Omental fat pad (tissue), 4 donors: ENCODE data around the gene ATG10. TPM values are rescaled to one million over a fixed set of nuclear protein-coding genes. Genes with fewer than 3 reads are reported as not detected.
"Not testable (repeated sequence)": the region's sequence is repeated elsewhere in the genome, so short reads cannot be mapped to it uniquely, and the experiment has no call there.

Source experiments
- ATAC-seq: fragments of 150-250 bp; one replicate; pipeline ENCODE4 v1.9.1; 2016; ENCODE audit warnings: mild to moderate bottlenecking, moderate library complexity; ENCODE audit not compliant: low FRiP score
- DNase-seq: peaks from one replicate; pipeline ENCODE4 v3.0.0-alpha.2; 2019; ENCODE audit warnings: low spot score
- total RNA-seq, 4 donors: library from RNA; depleted of rRNA; stranded (reverse); fragments of >200 nt; gene quantifications; one replicate each; pipeline ENCODE4 v1.1.0, GENCODE V29; 2016
- TF ChIP-seq, protein P1 (sequence below), 3 donors: fragments of 450-650 bp; IDR thresholded peaks; one replicate each; pipeline ENCODE4 v1.5.1; 2016 to 2017; ENCODE audit warnings: antibody characterized with exemption in 3 of 3, mild to moderate bottlenecking in 3 of 3, moderate library complexity in 2 of 3

ATG10 gene
- total RNA-seq, 4 donors from 2014 or later: 2.4 to 18.4 (median 5.2) TPM

DNA sequence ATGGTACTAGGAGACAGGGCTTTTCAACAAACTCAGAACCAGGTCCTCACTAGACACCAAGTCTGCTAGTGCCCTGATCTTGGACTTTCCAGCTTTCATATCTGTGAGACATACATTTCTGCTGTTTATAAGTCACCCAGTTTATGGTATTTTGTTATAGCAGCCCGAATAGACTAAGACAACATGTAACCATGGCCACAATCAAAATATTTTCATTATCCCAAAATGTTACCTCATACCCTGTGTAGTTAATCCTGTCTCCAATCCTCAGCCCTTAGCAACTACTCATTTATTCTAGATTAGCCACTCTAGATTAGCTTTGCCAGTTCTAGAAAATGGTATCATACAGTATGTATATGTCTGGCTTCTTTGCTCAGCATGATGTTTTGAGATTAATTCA is 6.3 kb upstream of the ATG10 start:
- TF ChIP-seq, protein P1, sequence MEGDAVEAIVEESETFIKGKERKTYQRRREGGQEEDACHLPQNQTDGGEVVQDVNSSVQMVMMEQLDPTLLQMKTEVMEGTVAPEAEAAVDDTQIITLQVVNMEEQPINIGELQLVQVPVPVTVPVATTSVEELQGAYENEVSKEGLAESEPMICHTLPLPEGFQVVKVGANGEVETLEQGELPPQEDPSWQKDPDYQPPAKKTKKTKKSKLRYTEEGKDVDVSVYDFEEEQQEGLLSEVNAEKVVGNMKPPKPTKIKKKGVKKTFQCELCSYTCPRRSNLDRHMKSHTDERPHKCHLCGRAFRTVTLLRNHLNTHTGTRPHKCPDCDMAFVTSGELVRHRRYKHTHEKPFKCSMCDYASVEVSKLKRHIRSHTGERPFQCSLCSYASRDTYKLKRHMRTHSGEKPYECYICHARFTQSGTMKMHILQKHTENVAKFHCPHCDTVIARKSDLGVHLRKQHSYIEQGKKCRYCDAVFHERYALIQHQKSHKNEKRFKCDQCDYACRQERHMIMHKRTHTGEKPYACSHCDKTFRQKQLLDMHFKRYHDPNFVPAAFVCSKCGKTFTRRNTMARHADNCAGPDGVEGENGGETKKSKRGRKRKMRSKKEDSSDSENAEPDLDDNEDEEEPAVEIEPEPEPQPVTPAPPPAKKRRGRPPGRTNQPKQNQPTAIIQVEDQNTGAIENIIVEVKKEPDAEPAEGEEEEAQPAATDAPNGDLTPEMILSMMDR (IDR thresholded peaks at IDR 0.05): no peak
- DNase-seq (no peak), ATAC-seq (no peak)

DNA sequence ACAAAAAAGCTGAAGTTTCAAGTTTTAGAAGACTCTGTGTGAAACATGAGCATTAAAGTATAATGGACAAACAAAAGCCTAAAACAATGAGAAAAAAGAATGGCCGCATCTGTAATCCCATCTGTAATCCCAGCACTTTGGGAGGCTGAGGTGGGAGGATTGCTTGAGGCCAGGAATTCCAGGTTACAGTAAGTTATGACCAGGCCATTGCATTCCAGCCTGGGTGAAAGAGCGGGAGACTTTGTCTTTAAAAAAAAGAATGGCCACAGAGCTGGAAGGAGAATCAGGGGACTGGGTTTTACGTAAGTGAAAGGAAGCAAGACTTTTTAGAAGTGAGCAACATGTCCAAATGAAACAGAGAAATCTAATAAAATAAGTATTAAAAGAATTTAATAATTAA is 2.6 kb upstream of the ATG10 start:
- ATAC-seq (no peak), DNase-seq (no peak)

GRCh38 chr5:81969912-81970311 is 1.9 kb upstream of the ATG10 start:
- TF ChIP-seq, protein P1 (IDR thresholded peaks at IDR 0.05): no peak
- ATAC-seq (no peak), DNase-seq (no peak)

More for the DNA sequence above, 2.6 kb upstream of the ATG10 start:
- TF ChIP-seq, protein P1 (IDR thresholded peaks at IDR 0.05): no peak

- DNase-seq (no peak), ATAC-seq (no peak)
- TF ChIP-seq, protein P1 (IDR thresholded peaks at IDR 0.05): no peak
These were observed 612 bp upstream of the ATG10 start for GRCh38 chr5:81971111-81971711.

DNA sequence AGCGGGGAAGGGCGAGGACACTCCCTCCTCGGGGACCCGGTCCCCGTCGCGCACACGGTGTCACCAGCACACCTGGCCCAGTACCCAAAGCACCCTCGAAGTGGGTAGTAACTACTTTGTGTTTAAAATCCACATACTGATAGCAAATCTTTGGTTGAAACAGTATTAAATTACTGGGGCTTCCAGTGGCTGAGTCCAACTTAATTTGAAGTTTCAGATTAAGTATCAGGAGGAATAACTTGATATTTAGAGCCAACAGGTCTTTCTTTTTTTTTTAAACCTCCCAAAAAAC is 615 bp downstream of the ATG10 start:
- TF ChIP-seq, protein P1 (IDR thresholded peaks at IDR 0.05): no peak
- ATAC-seq: no peak
- no peak for DNase-seq

DNA sequence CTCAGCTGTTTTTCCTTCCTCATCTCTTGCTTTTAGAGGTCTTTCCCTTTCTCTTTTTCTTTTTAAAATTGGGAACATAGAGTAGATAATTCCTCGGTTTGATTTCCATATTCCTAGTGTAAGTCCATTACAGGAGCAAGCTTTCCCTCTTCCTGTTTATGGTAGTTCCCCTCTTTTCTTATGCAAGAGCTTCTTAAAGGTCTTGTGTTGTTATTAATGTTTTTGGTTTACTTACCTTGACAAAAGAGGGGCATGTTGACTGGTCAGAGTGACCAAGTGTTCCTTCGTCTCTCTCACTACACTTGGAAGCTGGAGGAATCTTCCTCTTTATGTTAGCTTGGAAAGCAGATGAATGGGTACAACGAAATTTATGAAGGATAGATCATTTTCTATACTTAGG is 8.3 kb downstream of the ATG10 start:
- TF ChIP-seq, protein P1 (IDR thresholded peaks at IDR 0.05): no peak
- DNase-seq: no peak
- ATAC-seq: no peak

- no peak for ATAC-seq
- DNase-seq: no peak
- TF ChIP-seq, protein P1 (IDR thresholded peaks at IDR 0.05): no peak
These were observed 8.9 kb downstream of the ATG10 start for GRCh38 chr5:81980598-81981260.

DNA sequence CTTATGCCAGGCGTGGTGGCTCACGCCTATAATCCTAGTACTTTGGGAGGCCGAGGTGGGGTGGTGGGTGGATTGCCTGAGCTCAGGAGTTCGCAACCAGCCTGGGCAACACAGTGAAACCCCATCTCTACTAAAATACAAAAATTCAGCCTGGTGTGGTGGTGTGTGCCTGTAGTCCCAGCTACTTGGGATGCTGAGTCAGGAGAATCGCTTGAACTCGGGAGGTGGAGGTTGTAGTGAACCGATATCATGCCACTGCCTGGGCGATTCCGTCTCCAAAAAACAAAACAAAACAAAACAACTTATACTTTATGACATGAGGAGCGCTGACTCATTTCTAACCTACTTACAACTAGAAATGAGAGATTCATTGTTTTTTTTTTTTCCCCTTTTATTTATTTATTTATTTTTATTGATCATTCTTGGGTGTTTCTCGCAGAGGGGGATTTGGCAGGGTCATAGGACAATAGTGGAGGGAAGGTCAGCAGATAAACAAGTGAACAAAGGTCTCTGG is 10.4 kb downstream of the ATG10 start:
- DNase-seq, ATAC-seq: not testable (repeated sequence)

DNA sequence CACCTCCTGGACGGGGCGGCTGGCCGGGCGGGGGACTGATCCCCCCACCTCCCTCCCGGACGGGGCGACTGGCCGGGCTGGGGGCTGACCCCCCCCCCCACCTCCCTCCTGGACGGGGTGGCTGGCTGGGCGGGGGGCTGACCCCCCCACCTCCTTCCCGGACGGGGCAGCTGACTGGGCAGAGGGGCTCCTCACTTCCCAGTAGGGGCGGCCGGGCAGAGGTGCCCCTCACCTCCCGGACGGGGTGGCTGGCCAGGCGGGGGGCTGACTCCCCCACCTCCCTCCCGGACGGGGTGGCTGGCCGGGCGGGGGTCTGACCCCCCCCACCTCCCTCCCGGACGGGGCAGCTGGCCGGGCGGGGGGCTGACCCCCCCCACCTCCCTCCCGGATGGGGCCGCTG is 11.3 kb downstream of the ATG10 start:
- DNase-seq, ATAC-seq: not testable (repeated sequence)

GRCh38 chr5:81983563-81983962 is 11.7 kb downstream of the ATG10 start:
- ATAC-seq, DNase-seq: not testable (repeated sequence)
